NCI-H446 (cell line): ENCODE results near the gene ACP5.
"Not testable (repeated sequence)": the region's sequence is repeated elsewhere in the genome, so short reads cannot be mapped to it uniquely, and the experiment has no call there.

ENCODE experiments used
- DNase-seq, 2 experiments: peaks; one replicate each; lab custom pipeline; 2025; lab: John Stamatoyannopoulos, UW

The ACP5 gene

GRCh38 chr19:11578258-11579142 is 1.1 kb upstream of the ACP5 start:
- DNase-seq: no peak

- no peak for DNase-seq
Observed at GRCh38 chr19:11576227-11576626, 1.2 kb downstream of the ACP5 start.

- no peak for DNase-seq
Observed at GRCh38 chr19:11574689-11575088, 2.8 kb downstream of the ACP5 start.

GRCh38 chr19:11573763-11574162 is 3.7 kb downstream of the ACP5 start:
- not testable (repeated sequence) for DNase-seq

GRCh38 chr19:11573354-11573753 is 4.1 kb downstream of the ACP5 start:
- not testable (repeated sequence) for DNase-seq

GRCh38 chr19:11570039-11570462 is 7.4 kb downstream of the ACP5 start:
- no peak for DNase-seq

GRCh38 chr19:11566164-11566563 is 11.3 kb downstream of the ACP5 start:
- DNase-seq: no peak

- not testable (repeated sequence) for DNase-seq
Observed at GRCh38 chr19:11565649-11565980, 11.8 kb downstream of the ACP5 start.

GRCh38 chr19:11564082-11564807 is 13.2 kb downstream of the ACP5 start:
- not testable (repeated sequence) for DNase-seq

GRCh38 chr19:11563532-11563931 is 13.9 kb downstream of the ACP5 start:
- DNase-seq: no peak

- peak; percentile 61 to 85 for DNase-seq
Observed at GRCh38 chr19:11560404-11561051, 16.9 kb downstream of the ACP5 start.

GRCh38 chr19:11558881-11559828 is 18.3 kb downstream of the ACP5 start, which contains the start of gene ELOF1:
TSS of gene ELOF1 (minus strand) at chr19:11559230. CDS start at chr19:11554347, 4,883 bp downstream.
- DNase-seq: peak; percentile 98 to 99

GRCh38 chr19:11556634-11557420 is 20.6 kb downstream of the ACP5 start:
- no peak for DNase-seq

- no peak for DNase-seq
Observed at GRCh38 chr19:11555246-11555645, 22.2 kb downstream of the ACP5 start.

- DNase-seq: no peak
Observed at GRCh38 chr19:11554160-11554559, 23.3 kb downstream of the ACP5 start.

GRCh38 chr19:11552666-11553372 is 24.6 kb downstream of the ACP5 start:
- DNase-seq: no peak

- no peak for DNase-seq
Observed at GRCh38 chr19:11551603-11552235, 25.7 kb downstream of the ACP5 start.

- no peak for DNase-seq
Observed at GRCh38 chr19:11550265-11550664, 27.2 kb downstream of the ACP5 start.

GRCh38 chr19:11549386-11549953 is 28.0 kb downstream of the ACP5 start:
- no peak for DNase-seq
